Hematopoietic multipotent progenitor cell treated with erythropoietin and hydrocortisone succinate and interleukin-3 and kit ligand, for 4 days (in vitro differentiated cells): ENCODE results near the gene GORASP2.

Experiments
- DNase-seq: peaks from one replicate; pipeline ENCODE4 v3.0.0-alpha.2; 2015

GORASP2 gene

GRCh38 chr2:171008550-171009205, 79.6 kb downstream of the GORASP2 start:
- no peak for DNase-seq

- no peak for DNase-seq
Measured at GRCh38 chr2:171009386-171009785, 80.3 kb downstream of the GORASP2 start.

- DNase-seq = no peak
Measured at GRCh38 chr2:171013851-171014250, 84.8 kb downstream of the GORASP2 start.

GRCh38 chr2:171016125-171016524, 87.1 kb downstream of the GORASP2 start:
- no peak for DNase-seq
